Right lobe of liver (tissue), 4 donors: ENCODE data around the gene BICDL1.

Source experiments
- POLR2A ChIP-seq: fragments of 450-650 bp; IDR thresholded peaks from one replicate; pipeline ENCODE4 v1.6.1; 2017; ENCODE audit warnings: antibody characterized with exemption, mild to moderate bottlenecking
- TF ChIP-seq, protein P1 (sequence below), 4 donors: fragments of 200-600 bp in 3 of 4; fragments of 450-650 bp in 1 of 4; IDR thresholded peaks; one replicate each; pipeline versions ENCODE4 v1.5.1 to v1.8.0; 2016 to 2022; ENCODE audit warnings: antibody characterized with exemption in 4 of 4, mild to moderate bottlenecking in 2 of 4
- donor health status: DM: no; HTN: no; CAD: no.
- donor health status: DM: no; HTN: no; CAD: no.
- donor health status: DM: no; HTN: yes; CAD: no.

- TF ChIP-seq, protein P1, sequence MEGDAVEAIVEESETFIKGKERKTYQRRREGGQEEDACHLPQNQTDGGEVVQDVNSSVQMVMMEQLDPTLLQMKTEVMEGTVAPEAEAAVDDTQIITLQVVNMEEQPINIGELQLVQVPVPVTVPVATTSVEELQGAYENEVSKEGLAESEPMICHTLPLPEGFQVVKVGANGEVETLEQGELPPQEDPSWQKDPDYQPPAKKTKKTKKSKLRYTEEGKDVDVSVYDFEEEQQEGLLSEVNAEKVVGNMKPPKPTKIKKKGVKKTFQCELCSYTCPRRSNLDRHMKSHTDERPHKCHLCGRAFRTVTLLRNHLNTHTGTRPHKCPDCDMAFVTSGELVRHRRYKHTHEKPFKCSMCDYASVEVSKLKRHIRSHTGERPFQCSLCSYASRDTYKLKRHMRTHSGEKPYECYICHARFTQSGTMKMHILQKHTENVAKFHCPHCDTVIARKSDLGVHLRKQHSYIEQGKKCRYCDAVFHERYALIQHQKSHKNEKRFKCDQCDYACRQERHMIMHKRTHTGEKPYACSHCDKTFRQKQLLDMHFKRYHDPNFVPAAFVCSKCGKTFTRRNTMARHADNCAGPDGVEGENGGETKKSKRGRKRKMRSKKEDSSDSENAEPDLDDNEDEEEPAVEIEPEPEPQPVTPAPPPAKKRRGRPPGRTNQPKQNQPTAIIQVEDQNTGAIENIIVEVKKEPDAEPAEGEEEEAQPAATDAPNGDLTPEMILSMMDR (IDR thresholded peaks at IDR 0.05), result no peak
- no peak for TF ChIP-seq POLR2A
Measured at GRCh38 chr12:119942386-119942785, 46.6 kb upstream of the BICDL1 start.
